PC-9 (cell line): ENCODE data around the gene IL1RAPL1. TPM values are rescaled to one million over a fixed set of nuclear protein-coding genes. Genes with fewer than 3 reads are reported as not detected.

Experiments used
- BruUV-seq: library from RNA; stranded (reverse); fragments of 400-500 nt; replicated peaks from 2 replicates; lab custom pipeline; 2021; lab: Mats Ljungman, UMichigan
- CTCF ChIA-PET: fragments of 300-600 bp; sonication (Branson Sonifier 250); formaldehyde crosslinking; loops from one replicate; lab custom pipeline; 2022; ENCODE audit warnings: antibody characterized with exemption; lab: Charles Lee
- POLR2A ChIA-PET: fragments of 300-600 bp; sonication (Branson Sonifier 250); formaldehyde crosslinking; loops from one replicate; lab custom pipeline; 2022; ENCODE audit warnings: antibody characterized with exemption; ENCODE audit not compliant: unreplicated experiment; lab: Charles Lee
- DNase-seq, 2 experiments: peaks; one replicate each; pipeline versions ENCODE4 v3.0.0 to v3.0.0-alpha.2; 2015 to 2022; ENCODE audit warnings: mixed read lengths in 1 of 2
- H2AFZ ChIP-seq: fragments of 200-600 bp; sonication (generic); 2 replicates; pipeline ENCODE4 v1.8.1; 2017; ENCODE audit warnings: antibody characterized with exemption
- H3F3A ChIP-seq: fragments of 200-600 bp; sonication (generic); 2 replicates; pipeline ENCODE4 v1.8.1; 2017; ENCODE audit warnings: antibody characterized with exemption, mild to moderate bottlenecking, low read depth; ENCODE audit not compliant: insufficient read depth
- H3K27ac ChIP-seq: fragments of 200-600 bp; sonication (generic); 2 replicates; pipeline ENCODE4 v1.6.1; 2016; ENCODE audit warnings: mixed run types
- H3K27me3 ChIP-seq: fragments of 200-600 bp; sonication (generic); 2 replicates; pipeline ENCODE4 v1.6.1; 2016; ENCODE audit warnings: low read depth, mixed run types; ENCODE audit not compliant: insufficient read depth
- H3K36me3 ChIP-seq: fragments of 200-600 bp; sonication (generic); 2 replicates; pipeline ENCODE4 v1.6.1; 2016; ENCODE audit warnings: low read depth, mixed run types
- H3K4me1 ChIP-seq: fragments of 200-600 bp; sonication (generic); replicated peaks from 2 replicates; pipeline ENCODE4 v1.6.1; 2016; ENCODE audit warnings: mixed run types; ENCODE audit not compliant: insufficient read depth
- H3K4me2 ChIP-seq: fragments of 200-600 bp; sonication (generic); 2 replicates; pipeline ENCODE4 v1.6.1; 2017; ENCODE audit warnings: mixed run types
- H3K4me3 ChIP-seq: fragments of 200-600 bp; sonication (generic); 2 replicates; pipeline ENCODE4 v1.6.1; 2016; ENCODE audit warnings: mixed run types
- H3K79me2 ChIP-seq: fragments of 200-600 bp; sonication (generic); 2 replicates; pipeline ENCODE4 v1.6.1; 2017; ENCODE audit warnings: low read depth, mixed run types
- H3K9me2 ChIP-seq: fragments of 200-600 bp; sonication (generic); 2 replicates; pipeline ENCODE4 v1.8.1; 2017; ENCODE audit warnings: mild to moderate bottlenecking; ENCODE audit not compliant: insufficient read depth
- H3K9me3 ChIP-seq: fragments of 200-600 bp; sonication (generic); 2 replicates; pipeline ENCODE4 v1.8.1; 2016; ENCODE audit warnings: low read depth; ENCODE audit not compliant: insufficient read depth
- H4K20me1 ChIP-seq: fragments of 200-600 bp; sonication (generic); 2 replicates; pipeline ENCODE4 v1.8.1; 2017; ENCODE audit not compliant: insufficient read depth
- EZH2 ChIP-seq: fragments of 200-600 bp; sonication (generic); IDR thresholded peaks from 2 replicates; pipeline ENCODE4 v1.8.0; 2017; ENCODE audit warnings: antibody characterized with exemption, low read depth
- intact Hi-C: fragments of 100-400 bp; cut with micrococcal nuclease; formaldehyde crosslinking; loops from one replicate; pipeline ENCODE4 v1.10.0; 2022; ENCODE audit not compliant: unreplicated experiment
- total RNA-seq: library from RNA; stranded (reverse); gene quantifications from 2 replicates; pipeline ENCODE4 v1.2.3, GENCODE V29; 2021
- TF ChIP-seq, protein P1 (sequence below): fragments of 200-600 bp; sonication (generic); conservative IDR thresholded peaks from 2 replicates; pipeline ENCODE4 v1.6.1; 2017; ENCODE audit warnings: mixed run types, antibody characterized with exemption, mild to moderate bottlenecking, moderate library complexity

IL1RAPL1 gene
- total RNA-seq, 1 experiment from 2014 or later, result 0.26 TPM

DNA sequence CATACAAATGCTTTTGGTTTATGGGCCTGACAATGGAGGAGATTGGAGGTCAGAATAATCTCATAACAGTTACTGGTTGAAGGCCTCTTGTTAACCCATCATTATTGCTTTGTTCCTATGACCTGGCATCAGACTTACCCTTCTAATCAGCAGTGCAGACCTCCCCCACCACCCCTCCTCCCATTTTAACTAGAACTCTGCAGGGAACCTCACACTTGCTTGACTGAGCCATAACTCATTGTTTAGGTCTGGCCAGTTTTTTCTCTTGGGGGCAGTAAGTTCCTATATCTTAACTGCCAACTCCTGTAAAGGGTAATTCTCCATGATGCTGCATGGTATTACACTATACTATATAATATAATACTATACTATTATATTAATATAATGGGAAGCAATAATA lies 609.3 kb downstream of the IL1RAPL1 start:
- Histone ChIP-seq H2AFZ (no peak overlapping the region), H3K79me2 (no peaks in the 10 kb centered on the region), H3K4me3 (no peak overlapping the region), H3K27me3 (no peaks in the 10 kb centered on the region), H3F3A (no peaks in the 10 kb centered on the region), H3K4me2 (no peak overlapping the region), H3K27ac (no peak overlapping the region), H3K9me2 (no peaks in the 10 kb centered on the region), H4K20me1 (no peaks in the 10 kb centered on the region), H3K4me1 (no peaks in the 10 kb centered on the region), H3K9me3 (no peaks in the 10 kb centered on the region), H3K36me3 (no peaks in the 10 kb centered on the region)
- ChIA-PET CTCF (no interaction called here), POLR2A (no interaction called here)
- no peak for DNase-seq
- intact Hi-C loops, result no loop called here
- no TSS peak for BruUV-seq
- TF ChIP-seq EZH2, result no peak

DNA sequence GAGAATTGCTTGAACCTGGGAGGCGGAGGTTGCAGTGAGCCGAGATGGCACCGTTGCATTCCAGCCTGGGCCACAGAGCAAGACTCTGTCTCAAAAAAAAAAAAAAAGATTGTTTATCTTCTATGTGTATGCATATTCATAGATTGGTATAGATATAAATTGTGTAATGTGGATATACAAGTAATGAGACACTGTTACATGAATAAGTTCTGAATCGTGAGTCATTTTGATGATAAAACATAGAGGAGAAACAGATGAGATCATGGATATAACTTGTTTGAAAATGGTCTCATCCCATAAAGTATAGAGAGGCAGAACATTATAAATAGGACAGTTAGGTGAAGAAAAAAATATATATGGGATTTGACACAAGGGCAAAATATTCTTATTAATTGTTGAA lies 628.0 kb downstream of the IL1RAPL1 start:
- H3K4me2 ChIP-seq, result no peak overlapping the region
- H4K20me1 ChIP-seq, result no peaks in the 10 kb centered on the region
- ChIA-PET POLR2A (no interaction called here), CTCF (no interaction called here)
- H3K9me2 ChIP-seq, result no peaks in the 10 kb centered on the region
- no peak overlapping the region for H3K4me3 ChIP-seq
- no peak overlapping the region for H3K27ac ChIP-seq
- H3F3A ChIP-seq, result no peaks in the 10 kb centered on the region
- no peaks in the 10 kb centered on the region for H3K27me3 ChIP-seq
- H3K79me2 ChIP-seq, result no peaks in the 10 kb centered on the region
- DNase-seq, result no peak
- no TSS peak for BruUV-seq
- no peak for TF ChIP-seq EZH2
- TF ChIP-seq, protein P1, sequence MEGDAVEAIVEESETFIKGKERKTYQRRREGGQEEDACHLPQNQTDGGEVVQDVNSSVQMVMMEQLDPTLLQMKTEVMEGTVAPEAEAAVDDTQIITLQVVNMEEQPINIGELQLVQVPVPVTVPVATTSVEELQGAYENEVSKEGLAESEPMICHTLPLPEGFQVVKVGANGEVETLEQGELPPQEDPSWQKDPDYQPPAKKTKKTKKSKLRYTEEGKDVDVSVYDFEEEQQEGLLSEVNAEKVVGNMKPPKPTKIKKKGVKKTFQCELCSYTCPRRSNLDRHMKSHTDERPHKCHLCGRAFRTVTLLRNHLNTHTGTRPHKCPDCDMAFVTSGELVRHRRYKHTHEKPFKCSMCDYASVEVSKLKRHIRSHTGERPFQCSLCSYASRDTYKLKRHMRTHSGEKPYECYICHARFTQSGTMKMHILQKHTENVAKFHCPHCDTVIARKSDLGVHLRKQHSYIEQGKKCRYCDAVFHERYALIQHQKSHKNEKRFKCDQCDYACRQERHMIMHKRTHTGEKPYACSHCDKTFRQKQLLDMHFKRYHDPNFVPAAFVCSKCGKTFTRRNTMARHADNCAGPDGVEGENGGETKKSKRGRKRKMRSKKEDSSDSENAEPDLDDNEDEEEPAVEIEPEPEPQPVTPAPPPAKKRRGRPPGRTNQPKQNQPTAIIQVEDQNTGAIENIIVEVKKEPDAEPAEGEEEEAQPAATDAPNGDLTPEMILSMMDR, result no peak
- intact Hi-C loops, result no loop called here
- H2AFZ ChIP-seq, result no peak overlapping the region
- no peaks in the 10 kb centered on the region for H3K9me3 ChIP-seq
- H3K4me1 ChIP-seq, result no peaks in the 10 kb centered on the region
- no peaks in the 10 kb centered on the region for H3K36me3 ChIP-seq

DNA sequence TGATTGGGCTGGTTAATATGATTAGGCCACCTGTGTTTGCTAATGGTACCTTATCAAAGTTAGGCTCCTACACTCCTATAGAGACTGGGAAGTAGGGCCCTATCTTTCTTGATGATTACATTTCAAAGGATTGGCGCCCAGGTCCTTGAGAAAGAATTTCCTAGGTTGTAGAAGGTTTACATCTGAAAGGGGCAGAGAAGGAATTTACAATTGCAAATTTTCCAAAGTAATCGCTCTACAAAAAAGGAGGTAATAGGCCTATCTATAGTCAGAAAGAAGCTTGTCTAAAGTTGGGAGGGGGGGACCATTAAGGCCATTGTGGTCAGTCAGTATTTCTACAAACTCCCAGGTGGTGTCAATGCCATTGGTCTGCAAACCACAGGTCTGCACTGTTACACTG lies 638.4 kb downstream of the IL1RAPL1 start:
- BruUV-seq, result no TSS peak
- ChIA-PET POLR2A (no interaction called here), CTCF (no interaction called here)

More for the DNA sequence above, 638.4 kb downstream of the IL1RAPL1 start:
- no peaks in the 10 kb centered on the region for H3K27me3 ChIP-seq
- H4K20me1 ChIP-seq, result no peaks in the 10 kb centered on the region
- no peak overlapping the region for H3K27ac ChIP-seq
- DNase-seq, result no peak
- no peaks in the 10 kb centered on the region for H3K79me2 ChIP-seq
- H3K9me2 ChIP-seq, result no peaks in the 10 kb centered on the region
- H3K36me3 ChIP-seq, result no peaks in the 10 kb centered on the region
- H3F3A ChIP-seq, result no peaks in the 10 kb centered on the region
- H3K4me2 ChIP-seq, result no peak overlapping the region
- intact Hi-C loops, result no loop called here
- no peaks in the 10 kb centered on the region for H3K4me1 ChIP-seq
- H3K4me3 ChIP-seq, result no peak overlapping the region
- H3K9me3 ChIP-seq, result no peaks in the 10 kb centered on the region
- no peak for TF ChIP-seq EZH2
- TF ChIP-seq, protein P1, result no peak
- no peak overlapping the region for H2AFZ ChIP-seq
